ENCODE data around the gene CHCHD6. TPM values are rescaled to one million over a fixed set of nuclear protein-coding genes. Genes with fewer than 3 reads are reported as not detected.

CHCHD6 gene
- total RNA-seq, 1 donor from 2014 or later, result 38.2 TPM

DNA sequence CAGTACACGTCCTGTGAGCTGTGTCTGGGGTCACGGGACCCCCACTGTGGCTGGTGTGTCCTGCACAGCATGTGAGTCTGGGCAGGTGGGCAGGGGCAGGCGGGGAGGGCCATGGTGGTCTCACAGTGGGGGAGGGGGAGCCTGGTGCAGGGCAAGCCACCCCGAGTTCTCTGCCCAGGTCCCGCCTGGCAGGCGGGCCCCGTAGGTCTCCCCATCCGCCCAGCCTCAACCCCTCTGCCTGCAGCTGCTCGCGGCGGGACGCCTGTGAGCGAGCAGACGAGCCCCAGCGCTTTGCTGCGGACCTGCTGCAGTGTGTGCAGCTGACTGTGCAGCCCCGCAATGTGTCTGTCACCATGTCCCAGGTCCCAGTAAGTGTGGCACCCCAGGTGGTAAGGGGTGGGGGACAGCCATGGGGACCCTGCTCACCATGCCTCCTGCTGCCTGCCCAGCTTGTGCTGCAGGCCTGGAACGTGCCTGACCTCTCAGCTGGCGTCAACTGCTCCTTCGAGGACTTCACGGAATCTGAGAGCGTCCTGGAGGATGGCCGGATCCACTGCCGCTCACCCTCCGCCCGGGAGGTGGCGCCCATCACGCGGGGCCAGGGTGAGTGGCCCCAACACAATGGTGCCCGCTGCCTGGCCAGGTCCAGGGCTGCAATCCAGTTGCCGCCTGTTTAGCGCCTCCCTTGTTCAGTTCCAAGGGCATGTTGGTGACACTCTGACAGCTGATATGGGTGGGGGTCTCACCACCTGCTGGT lies 300.8 kb downstream of the CHCHD6 start:
- H3K4me3 ChIP-seq (ENCODE audit: low read depth, low read length), result no peak overlapping the region
- DNase-seq (ENCODE audit: low read depth), result no peak
- TF ChIP-seq CTCF (conservative IDR thresholded peaks at IDR 0.05; ENCODE audit: low read depth, low read length), result no peak

DNA sequence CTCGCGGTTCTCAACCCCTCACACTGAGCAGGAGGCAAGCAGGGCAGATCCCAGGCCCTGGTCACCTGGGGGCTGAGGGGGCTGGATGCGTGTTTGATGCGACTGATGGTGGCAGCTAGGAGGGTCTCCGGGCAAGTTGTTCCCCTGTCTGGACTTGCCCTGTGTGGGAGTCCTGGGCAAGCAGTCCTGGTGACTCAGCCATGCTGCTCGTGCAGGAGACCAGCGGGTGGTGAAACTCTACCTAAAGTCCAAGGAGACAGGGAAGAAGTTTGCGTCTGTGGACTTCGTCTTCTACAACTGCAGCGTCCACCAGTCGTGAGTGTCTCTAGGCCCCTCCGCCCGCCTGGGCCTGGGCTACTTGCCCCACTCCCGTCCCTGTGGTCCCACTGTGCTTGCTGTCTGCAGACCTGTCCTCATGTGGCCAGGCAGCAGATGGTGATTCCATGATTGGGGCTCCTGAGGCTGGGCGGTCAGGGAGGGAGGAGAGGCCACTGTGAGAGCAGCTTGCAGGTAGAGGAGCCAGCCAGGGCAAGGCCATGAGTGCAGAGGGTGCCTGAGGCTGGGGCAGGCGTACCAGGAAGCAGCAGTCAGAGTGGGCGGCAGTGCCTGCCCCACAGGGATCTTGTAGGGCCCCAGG lies 301.9 kb downstream of the CHCHD6 start:
- TF ChIP-seq CTCF (conservative IDR thresholded peaks at IDR 0.05; ENCODE audit: low read depth, low read length), result no peak
- H3K4me3 ChIP-seq (ENCODE audit: low read depth, low read length), result no peak overlapping the region
- DNase-seq (ENCODE audit: low read depth), result no peak

- TF ChIP-seq CTCF (conservative IDR thresholded peaks at IDR 0.05; ENCODE audit: low read depth, low read length), result no peak
- H3K4me3 ChIP-seq (ENCODE audit: low read depth, low read length), result no peak overlapping the region
- DNase-seq (ENCODE audit: low read depth), result no peak
These were observed 302.9 kb downstream of the CHCHD6 start for GRCh38 chr3:127006781-127007436.

DNA sequence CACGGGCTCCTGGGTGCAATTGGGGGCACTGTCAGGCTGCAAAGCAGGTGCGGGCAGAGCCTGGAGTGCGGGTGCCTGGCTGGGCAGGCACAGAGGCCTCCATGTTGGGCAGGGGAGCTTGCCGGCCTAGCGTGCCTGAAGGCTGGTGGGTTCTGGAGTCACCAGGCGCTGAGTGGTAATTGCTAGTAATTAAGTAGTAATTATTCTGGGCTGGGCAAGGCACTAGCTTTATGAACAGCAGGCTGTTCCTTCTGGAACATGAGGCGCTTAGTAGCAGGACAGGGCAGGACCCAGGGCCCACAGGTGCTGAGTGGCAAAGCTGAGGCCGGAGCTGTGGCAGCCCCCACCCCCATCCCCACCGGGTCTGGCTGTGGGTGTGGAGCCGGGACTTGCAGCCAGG lies 304.2 kb downstream of the CHCHD6 start:
- H3K4me3 ChIP-seq (ENCODE audit: low read depth, low read length), result no peak overlapping the region
- DNase-seq (ENCODE audit: low read depth), result no peak
- no peak for TF ChIP-seq CTCF (conservative IDR thresholded peaks at IDR 0.05; ENCODE audit: low read depth, low read length)

GRCh38 chr3:127009531-127009930 lies 305.5 kb downstream of the CHCHD6 start:
- DNase-seq (ENCODE audit: low read depth), result no peak
- no peak overlapping the region for H3K4me3 ChIP-seq (ENCODE audit: low read depth, low read length)
- TF ChIP-seq CTCF (conservative IDR thresholded peaks at IDR 0.05; ENCODE audit: low read depth, low read length), result no peak

Other genes with a start within 250 kb of the CHCHD6 start
- 19.3 and 20.5 TPM in 2 replicates for gene ZXDC, start 228.3 kb upstream of the CHCHD6 start, total RNA-seq
- gene UROC1, start 186.5 kb upstream of the CHCHD6 start, total RNA-seq, result not detected in 2 replicates
- gene CHST13, start 180.1 kb upstream of the CHCHD6 start, total RNA-seq, result 0.29 TPM in 2 replicates
- gene C3orf22, start 145.3 kb upstream of the CHCHD6 start, total RNA-seq, result not detected in 2 replicates
- gene TXNRD3, start 49.1 kb upstream of the CHCHD6 start, total RNA-seq, result 4.5 and 9.4 TPM in 2 replicates